GM08714 (cell line): Measurements from ENCODE around the gene CHRM4.
"Not testable (repeated sequence)": the region's sequence is repeated elsewhere in the genome, so short reads cannot be mapped to it uniquely, and the experiment has no call there.

Experiments
- H3K4me3 ChIP-seq: fragments of 200-500 bp; sonication (Bioruptor generic); 2 replicates; pipeline ENCODE4 v1.5.1; 2014; ENCODE audit warnings: mild to moderate bottlenecking, low read length, inconsistent platforms
- ZNF274 ChIP-seq: IDR thresholded peaks from 2 replicates; pipeline ENCODE4 v1.6.1; 2012; ENCODE audit warnings: mild to moderate bottlenecking, low read depth, low read length

CHRM4 gene

GRCh38 chr11:46381819-46382645, 9.5 kb downstream of the CHRM4 start:
- peak overlapping the region; percentile 55 for H3K4me3 ChIP-seq
- TF ChIP-seq ZNF274: no peak

- TF ChIP-seq ZNF274: no peak
Observed at GRCh38 chr11:46381048-46381818, 10.3 kb downstream of the CHRM4 start, which contains the start of gene MDK. TSS of gene MDK (plus strand) at chr11:46381669. CDS start at chr11:46382058, 389 bp downstream.

GRCh38 chr11:46380340-46381047, 11.1 kb downstream of the CHRM4 start:
- no peak for TF ChIP-seq ZNF274
- H3K4me3 ChIP-seq: peak overlapping the region; percentile 44; the same call in 1 of the 2 replicates

More at GRCh38 chr11:46381048-46381818, 10.3 kb downstream of the CHRM4 start, which contains the start of gene MDK:
- peak within 1 kb of the TSS; percentile 55 for H3K4me3 ChIP-seq

GRCh38 chr11:46379482-46380293, 11.9 kb downstream of the CHRM4 start:
- not testable (repeated sequence) for H3K4me3 ChIP-seq

- no peak overlapping the region for H3K4me3 ChIP-seq
- TF ChIP-seq ZNF274: no peak
Observed at GRCh38 chr11:46378811-46379481, 12.6 kb downstream of the CHRM4 start.

GRCh38 chr11:46378296-46378695, 13.3 kb downstream of the CHRM4 start:
- no peak overlapping the region for H3K4me3 ChIP-seq

GRCh38 chr11:46377831-46378230, 13.7 kb downstream of the CHRM4 start:
- TF ChIP-seq ZNF274: no peak
- H3K4me3 ChIP-seq: no peak overlapping the region

More at GRCh38 chr11:46378296-46378695, 13.3 kb downstream of the CHRM4 start:
- no peak for TF ChIP-seq ZNF274

GRCh38 chr11:46377290-46377689, 14.3 kb downstream of the CHRM4 start:
- TF ChIP-seq ZNF274: no peak
- H3K4me3 ChIP-seq: no peak overlapping the region

- no peak overlapping the region for H3K4me3 ChIP-seq
- TF ChIP-seq ZNF274: no peak
Observed at GRCh38 chr11:46376258-46377050, 15.1 kb downstream of the CHRM4 start.

GRCh38 chr11:46375392-46376101, 16.0 kb downstream of the CHRM4 start:
- no peak for TF ChIP-seq ZNF274
- no peak overlapping the region for H3K4me3 ChIP-seq

- TF ChIP-seq ZNF274: no peak
- no peak overlapping the region for H3K4me3 ChIP-seq
Observed at GRCh38 chr11:46374815-46375214, 16.8 kb downstream of the CHRM4 start.
